Fibroblast of skin of left biceps (primary cell): ENCODE data around the gene PRICKLE1.

Source experiments
- DNase-seq, 2 experiments: peaks; one replicate each; pipeline ENCODE4 v3.0.0-alpha.2; 2013; ENCODE audit warnings: low read depth in 2 of 2

Gene PRICKLE1

DNA sequence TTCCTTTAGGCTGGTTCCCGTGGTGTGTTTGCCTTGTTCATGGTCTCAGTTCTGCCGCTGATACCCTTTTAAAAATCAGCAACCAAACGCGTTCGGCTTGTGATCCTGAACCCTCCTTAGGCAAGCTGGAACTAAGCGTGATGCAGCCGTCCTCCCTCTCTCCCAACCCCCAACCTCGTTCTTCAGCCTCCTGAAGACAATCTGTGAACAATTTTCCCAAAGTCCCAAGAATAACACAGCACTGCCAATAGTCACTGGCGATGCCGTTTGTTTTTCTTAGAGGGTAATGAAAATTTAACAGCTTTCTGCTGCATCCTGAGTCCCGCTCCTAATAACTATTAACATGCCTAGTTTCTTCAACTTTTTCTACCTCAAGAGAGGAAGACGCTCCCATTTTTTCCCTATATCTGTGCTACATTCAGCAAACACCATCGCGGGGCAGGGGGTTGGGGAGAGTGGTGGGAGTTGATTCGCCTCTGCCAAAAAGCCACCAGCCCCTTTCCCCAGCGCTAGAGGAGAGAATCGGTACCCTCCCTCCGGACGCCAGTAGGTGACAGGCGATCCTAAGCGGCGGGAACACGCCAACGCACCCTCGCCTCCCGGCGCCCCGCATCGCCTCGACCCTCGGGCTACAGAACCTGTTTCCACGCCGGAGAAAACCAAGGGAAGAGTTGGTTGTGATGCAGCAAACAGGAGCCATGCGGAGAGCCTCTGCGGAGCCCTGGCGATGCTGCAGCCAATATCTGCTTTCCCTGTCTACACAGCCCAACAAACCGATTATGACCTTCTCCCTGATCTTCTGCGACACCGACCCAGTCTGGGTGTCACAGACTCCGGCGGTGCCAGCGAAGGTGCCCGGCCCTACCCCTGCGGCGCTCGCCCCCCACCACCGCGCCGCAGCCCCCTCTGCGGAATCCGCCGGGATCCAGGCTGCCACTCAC lies 752 bp downstream of the PRICKLE1 start:
- no peak for DNase-seq

DNA sequence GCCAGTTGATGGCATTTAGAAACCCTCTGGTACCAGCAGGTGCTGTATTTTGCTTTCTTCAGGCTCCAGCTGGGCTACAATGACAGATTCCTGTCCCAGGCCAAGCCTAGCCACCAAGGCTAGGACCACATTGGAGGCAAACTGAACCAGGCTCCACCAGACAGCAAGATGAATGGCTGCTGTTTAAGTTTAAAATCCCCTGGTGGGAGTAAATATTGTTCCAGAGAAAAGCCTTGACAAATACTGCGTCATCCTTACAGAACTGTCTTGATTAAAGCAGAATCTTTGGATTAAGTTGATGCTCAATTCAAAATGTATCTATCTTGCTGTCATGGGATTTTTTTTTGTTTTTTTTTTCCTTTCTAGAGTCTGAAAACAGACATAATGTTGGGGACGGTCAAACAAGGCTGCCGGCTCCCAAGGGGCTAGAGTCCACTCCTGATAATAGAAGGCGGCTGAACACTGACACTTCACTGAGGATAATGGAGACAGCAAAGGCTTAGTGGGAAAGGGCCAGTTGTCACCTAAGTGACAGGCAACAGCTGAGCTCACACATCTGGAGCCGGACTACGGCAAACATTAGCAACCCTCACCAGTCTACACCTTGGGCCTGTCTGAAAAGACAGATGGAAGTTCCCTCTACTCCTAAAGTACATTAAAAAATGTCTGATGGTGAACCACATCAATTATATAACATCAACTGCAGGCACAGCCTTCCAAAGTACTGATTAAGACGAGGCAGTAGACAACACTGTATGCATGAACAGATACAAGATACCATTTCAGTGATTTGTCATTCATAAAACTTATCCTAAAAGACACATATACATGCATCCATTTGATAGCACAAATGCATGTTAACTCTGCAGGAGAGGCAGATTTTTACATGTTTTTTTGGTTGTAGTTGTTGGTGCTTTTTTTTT lies 1.7 kb downstream of the PRICKLE1 start:
- DNase-seq: no peak

DNA sequence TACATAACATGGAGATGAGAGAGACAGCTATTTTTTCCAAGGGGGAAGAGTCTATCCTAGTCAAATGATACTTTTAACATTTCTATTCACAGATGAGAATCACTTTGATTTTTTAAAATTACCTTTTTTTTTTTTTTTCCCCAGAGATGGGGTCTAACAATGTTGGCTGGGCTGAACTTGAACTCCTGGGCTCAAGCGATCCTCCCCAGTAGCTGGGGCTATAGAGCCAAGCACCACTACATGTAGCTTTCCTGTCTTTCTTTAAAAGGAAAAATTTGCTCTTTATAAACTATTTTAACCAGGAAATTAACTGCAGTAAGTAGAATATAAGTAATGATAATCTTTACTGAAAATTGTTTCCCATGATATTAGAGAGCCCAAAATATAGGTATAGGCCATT lies 3.3 kb downstream of the PRICKLE1 start:
- DNase-seq: no peak

DNA sequence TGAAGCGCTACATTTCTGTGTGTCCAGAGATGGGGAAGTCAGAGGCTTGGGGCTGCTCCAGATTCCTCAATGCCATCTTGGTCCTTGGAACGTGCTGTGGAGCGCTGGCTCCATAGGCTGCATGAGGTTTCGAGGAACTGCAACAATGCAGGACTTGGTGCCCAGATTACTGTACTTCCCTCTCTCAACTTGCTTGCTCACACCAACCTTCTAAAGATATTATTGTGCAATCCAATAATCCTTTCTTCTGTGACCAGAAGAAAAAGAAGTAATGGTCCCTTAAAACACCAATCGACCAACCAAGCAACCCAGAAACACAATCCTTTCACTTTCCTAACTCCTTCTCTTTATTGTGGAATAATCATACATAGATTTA lies 3.7 kb downstream of the PRICKLE1 start:
- no peak for DNase-seq

DNA sequence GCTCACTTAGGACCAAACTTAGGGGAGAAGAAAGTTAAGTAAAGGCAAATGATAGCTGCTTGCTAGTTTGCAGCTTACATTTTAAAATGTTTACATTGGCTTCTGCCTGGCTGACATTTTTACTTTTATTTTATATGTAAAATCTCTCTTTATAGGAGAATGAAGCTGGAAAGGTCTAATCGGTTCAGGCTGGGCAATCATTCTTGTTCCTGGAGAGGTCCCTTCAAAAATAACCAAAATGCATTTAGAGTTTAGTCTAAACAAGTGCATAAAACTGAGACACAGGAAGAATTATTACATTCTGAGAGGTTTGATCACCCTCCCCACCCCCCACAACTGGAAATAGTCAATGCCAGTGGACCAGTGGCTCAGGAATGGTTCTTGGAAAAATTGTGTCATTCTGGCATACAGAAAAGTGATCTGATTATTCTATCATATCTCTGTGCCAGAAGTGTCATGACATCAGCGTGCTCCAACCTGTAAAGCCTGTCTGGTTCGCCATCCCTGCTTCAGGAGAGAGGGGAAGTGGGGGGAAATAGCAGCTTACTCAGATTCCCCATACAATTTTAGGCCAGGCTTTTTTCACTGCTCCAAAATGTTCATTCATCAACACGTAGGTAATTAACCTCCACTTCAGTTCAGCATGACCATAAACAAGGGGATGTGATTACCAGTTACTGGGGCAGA lies 4.2 kb downstream of the PRICKLE1 start:
- no peak for DNase-seq

DNA sequence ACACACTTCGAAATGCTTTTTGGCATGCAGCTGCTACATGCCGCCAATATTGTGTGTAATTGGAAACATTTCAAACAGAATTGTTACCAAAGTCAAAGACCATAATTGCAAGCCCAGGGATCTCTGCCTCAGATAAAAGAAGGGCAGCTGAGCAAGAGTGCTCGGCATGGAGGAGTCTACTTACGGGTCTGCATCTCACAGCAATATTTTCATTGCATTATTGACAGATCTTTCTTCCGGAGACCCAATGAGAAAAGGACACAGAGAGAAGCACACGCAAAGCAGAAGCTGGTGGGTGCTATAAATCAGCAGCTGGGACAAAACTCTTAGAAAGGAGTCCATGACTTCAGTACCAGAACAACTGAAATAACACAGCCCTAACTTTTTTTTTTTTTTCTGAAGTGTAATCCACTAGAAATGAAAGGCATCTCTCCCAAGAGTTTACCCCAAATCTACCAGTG lies 4.9 kb downstream of the PRICKLE1 start:
- no peak for DNase-seq

DNA sequence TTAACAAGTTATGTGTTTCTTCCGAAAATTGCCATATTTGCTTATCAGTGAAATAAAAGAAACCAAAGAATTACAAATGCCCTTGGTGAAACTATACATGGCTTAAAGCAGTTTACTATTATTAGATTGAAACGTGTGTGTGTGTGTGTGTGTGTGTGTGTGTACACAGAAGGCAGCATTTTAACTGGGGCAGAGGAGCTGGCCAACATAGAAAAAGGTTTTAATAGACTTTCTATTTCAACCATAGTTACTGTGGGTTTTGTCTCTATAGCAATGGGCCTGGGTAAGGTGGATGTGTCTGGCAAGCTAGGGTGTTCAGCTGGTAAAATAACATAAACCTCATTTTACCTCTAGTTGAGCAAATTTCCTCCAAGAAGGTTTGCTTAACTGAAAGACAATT lies 6.5 kb downstream of the PRICKLE1 start:
- no peak for DNase-seq

DNA sequence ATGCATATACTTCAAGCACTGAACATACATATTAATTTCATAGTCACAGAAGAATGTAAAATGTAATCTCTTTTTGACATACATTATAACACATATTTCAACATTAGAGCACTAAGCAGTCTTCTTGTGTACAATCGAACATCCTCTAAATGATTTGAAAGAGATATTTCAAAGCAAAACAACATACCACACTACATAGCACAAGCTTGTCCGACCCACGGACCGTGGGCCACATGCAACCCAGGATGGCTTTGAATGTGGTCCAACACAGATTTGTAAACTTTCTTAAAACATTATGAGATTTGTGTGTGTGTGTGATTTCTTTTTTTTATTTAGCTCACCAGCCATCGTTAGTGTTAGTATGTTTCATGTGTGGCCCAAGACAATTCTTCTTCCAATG lies 7.0 kb downstream of the PRICKLE1 start:
- no peak for DNase-seq

DNA sequence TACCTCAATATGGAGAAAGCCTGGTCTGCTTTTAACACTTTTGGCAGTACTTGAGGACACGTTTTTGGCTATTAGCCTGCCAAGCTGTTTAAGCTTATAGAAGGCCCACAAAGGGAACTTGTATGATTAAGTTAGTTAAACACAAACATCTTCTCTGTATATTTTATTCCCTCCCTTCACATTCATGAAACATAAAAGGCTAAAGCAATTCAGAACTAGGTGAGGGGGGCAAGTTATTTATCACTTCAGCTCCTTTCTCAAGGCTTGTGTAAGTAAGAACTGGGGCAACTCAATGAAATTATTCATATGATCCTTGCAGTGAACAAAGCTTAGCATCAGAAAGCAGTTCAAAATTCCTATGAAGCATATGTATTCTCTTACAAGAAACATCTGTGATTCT lies 7.5 kb downstream of the PRICKLE1 start:
- DNase-seq: no peak

DNA sequence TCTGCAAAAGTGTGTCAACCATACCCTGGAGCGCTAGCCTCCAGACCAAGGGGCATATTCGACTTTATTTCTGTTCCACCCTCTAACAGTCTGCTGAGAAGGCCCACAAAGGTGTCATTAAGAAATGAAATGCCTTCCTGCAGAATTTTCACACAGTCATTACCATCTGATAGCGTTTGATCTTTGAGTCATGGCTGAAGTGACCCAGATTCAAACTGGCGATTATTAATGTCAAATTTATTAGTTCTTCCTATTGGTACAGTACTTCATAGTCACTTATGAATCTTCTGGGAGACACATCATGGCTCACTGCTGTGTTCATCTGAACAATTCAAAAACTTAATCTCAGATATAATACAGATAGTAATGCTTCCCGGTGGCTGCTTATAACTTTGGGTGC lies 13.2 kb downstream of the PRICKLE1 start:
- no peak for DNase-seq

DNA sequence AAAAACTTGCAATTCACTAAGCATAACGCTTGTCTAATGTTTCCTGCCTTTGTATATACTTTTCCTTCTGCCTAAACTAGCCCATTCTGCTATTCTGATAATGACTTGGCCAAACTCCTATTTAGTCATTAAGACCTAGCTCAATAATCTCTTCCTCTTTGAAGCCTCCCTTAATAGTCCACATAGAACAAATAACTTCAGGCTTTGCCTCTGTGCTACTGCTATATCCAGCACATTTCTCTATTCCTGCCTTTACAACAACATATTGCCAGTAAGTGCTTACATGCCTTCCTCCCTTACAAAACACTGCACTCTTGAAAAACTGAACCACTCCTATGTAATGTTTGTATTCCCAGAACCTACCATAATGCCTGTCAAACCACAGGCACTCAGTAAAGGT lies 13.8 kb downstream of the PRICKLE1 start:
- no peak for DNase-seq

DNA sequence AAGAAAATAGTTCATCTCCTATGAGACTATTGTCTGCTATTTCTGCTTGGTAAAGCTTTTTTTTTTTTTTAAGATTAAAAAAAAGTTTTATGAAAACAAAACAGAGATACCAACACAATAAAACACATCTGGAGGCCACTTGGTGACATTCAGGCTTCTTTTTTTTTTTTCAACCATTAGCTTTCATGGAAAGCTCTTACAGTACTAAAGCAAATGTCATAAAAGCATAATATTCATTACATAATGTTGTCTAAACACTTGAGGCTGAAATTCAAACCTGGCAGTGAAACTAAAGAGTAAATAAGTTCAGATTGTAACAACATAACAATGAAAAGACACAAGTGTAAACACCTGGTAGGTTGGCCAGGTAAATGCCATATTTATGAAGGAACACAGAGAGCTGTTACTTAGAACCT lies 14.7 kb downstream of the PRICKLE1 start:
- DNase-seq: no peak

DNA sequence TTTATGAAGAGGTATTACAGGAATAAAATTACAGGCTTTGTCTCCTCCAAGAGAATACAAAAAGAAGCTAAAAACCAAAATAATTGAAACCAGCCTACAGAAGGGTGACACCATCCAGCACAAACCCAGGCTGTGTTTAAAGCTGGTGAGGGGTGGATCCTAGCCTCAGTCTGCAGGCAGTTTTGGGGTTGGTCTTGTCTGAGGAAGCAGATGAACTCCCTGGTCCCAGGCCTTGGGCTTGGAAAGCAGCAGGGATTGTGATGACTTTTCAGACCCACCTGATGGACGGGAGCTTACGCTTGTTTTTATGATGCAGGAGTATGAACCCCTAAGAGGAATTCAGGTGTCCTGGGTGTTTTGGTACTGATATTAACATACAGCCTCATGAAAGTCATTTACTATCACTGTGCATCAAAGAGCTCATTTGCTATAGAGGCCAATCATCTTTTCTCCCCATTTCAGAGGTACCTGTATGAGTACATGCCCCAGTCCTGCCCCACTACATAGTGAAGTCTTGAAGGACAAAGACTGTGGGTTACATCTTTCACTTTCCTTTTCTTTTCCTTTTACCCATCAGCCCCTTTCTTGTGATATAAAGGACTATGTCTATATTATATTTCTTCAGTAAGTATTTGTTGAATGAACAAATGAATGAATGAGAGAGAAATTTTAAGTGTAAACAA lies 18.1 kb downstream of the PRICKLE1 start:
- DNase-seq: no peak

DNA sequence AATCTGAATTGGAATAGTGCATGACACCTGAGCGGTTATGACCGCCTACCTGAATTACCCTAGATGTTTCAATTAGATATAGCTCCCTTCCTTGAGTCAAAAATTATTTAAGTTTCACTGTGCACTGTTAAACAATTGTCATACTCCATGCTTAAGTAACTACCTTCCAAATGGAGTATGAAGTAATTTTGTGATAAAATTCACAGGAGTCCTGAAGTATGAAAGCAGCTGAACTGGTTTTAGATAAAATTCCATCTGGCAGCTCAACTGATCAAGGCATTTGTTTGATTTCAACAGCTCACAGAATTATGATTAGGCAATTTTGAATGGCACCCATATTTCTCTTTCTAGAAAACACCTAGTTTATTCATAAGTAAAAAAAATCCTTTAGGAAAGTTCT lies 19.5 kb downstream of the PRICKLE1 start:
- no peak for DNase-seq

DNA sequence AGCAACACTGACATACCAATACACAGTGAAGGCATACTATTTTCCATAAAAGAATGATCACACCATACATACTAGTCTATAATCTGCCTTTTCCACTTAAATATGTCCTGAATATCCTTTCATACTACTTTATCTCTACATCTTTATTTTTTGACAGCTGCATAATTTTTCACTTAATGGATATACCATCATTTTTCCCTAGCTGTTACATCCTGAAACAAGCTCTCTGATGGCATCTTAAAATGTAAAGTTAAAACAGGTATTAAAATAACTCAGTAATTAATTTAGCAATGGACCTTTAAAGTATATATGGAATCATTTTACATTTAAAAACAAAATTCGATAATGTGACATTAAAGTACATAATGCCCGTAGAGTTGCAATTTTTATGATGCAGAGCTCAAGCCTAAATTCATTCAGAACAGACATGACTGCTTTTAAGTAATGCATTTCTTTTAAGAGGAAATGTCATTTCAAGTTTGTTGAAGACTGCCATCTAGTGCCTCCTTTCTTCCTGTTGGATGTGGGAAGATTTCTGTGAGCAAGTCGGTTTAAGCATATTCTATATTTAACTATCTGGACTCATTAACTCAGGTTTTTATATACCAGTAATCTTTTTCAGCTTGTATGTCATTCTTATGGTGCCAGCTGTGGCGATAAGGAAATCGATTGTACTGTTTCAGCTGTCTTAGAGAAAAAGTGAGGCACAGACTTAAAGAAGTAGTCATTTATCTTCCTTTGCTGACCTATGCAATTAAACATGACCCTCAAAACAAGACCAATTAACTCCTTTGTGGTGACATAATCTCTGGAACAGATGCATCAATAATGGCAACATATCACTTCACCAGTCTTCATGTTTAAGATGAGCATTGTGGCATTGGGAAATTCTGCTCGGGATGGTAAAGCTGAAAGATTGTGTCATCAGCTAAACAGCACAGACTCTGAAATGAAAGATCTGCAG lies 20.3 kb downstream of the PRICKLE1 start:
- no peak for DNase-seq

DNA sequence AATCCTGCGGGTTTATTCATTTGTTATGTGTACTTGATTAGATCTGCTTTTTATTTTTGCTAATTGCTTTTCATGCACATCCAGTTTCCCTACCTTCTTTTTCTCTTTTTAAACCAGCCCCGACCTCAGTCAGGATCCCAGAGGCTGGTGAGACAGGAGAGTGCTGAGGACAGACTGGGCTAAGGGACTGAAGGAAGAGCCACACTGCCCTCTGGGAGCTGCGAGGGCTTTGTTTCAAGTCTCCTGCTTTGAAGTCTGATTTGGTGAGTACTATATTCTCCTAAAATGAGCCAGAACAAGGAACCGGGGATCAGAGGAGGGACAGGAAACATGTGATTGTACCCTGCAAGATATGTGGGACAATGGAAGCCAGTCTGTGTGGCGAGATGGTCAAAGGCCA lies 23.9 kb downstream of the PRICKLE1 start:
- DNase-seq: no peak

DNA sequence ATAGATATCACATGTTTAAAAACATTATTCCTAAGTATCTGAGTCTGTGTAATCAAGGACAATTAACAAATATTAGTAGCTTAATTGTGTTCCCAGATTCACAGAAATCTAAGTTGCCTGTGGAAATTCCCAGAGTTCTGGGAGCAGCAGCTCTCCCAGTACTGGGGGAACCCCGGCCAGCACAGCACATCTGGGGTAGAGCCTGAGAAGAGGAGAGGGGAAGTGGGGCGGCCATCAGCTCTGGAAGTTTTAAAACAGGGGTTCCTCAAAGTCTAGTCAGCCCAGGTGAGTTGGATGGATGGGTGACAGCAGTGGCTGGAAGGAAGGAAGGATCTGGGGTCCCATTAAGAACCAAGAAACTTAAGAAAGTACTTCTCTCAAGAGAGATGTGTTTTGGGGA lies 24.6 kb downstream of the PRICKLE1 start:
- DNase-seq: no peak

DNA sequence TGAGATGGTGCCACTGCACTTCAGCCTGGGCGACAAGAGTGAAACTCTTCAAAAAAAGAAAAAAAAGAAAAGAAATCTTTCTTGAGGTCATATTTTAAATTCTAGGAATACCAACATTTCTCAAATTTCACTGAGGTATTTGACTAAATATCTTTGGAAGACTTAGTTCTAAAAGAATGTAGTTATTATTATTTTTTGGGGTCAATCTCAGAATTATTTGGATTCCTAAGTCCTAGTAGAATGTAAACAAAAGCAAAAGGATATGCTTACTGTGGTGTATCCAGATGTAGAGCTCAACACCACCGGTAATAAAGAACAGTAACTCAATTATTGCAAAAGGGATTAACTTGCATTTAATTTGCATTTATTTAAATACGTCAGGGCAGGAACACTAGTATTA lies 25.0 kb downstream of the PRICKLE1 start:
- peak; percentile 46 to 52 for DNase-seq

DNA sequence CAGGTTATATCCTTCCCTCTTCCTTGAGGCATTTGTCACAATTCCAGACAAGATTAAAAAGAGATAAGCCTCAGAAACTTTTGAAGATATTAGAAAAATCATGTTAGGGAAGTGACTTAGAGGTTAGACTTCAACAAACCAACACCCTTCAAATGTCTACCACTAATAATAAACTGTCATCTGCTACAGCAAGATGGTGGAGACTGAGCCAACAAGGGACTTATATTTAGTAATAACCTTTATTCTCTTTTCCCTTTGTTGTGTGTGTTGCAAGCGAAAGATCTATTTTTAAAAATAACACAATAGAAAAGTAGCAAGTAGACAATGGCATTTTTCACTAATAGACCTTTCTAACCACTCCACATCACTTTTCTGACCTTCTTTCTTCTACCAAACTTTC lies 28.6 kb downstream of the PRICKLE1 start:
- no peak for DNase-seq

DNA sequence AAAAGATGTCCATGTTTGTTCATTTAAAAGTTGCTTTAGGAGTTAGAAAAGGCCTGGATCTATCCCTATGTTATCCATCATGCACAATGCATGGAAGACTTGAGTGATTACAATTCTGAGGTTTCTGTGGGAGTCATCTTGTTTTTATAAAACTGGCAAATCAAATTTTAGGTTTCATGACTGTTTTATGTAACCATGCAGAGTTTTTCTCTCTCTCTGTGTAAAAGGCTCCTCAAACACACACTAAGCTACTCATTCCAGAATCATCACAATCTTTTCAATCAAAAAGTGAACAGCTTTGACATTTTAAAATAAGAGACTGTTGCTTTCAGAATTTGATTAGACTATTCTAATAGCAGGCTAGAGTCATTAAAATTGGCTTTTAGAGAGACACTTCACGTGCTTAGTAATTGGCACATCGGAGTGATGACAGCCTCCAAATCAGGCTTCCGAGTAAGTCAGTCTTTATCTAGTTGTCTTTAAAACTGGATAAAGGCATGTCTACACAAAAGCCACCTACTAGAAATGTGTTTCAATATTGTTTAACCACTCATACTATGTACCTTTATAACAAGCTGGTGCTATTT lies 31.9 kb downstream of the PRICKLE1 start:
- no peak for DNase-seq
